Endometrium (tissue), 2 donors: ENCODE results near the gene AQP1.

Experiments
- FAIRE-seq: peaks from 2 replicates; lab custom pipeline; 2012; peaks lifted over from hg19 to GRCh38; lab: Jason Lieb, UNC
- donor health status: control.
- donor health status: control.

The AQP1 gene

DNA sequence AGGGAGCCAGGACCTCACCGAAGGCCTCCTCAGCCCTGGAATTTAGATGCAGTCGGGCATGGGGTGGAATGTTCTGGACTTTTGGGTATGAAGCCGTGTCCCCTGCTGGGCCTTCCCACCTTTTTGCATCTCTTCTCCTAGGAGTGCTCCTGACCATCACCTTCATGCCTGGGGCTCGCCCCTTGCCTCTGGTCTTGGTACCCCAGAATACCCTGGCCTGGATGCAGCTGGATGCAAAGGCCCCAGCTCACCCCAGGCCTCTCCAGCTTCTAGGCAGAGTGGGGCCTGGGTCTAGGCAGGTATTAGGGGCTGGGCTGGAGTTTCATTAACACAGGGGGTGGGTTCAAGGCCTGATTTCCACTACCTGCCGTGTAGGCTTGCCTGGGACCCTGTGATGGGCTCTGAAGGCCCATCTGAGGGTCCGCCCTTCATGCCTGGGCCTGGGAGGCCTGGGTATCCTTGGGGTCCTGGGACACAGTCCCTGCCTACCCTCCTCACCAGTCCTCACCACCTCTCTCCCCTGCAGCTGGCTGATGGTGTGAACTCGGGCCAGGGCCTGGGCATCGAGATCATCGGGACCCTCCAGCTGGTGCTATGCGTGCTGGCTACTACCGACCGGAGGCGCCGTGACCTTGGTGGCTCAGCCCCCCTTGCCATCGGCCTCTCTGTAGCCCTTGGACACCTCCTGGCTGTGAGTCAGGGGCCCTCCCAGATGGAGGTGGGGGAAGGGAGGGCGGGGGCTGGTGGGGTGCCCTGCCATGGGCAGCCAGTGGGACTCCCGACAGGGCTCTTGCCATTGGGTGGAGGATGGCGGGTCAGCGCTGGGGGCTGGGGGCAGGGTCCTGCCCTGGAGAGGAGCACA lies 10.1 kb downstream of the AQP1 start:
- no peak for FAIRE-seq

- no peak for FAIRE-seq
Observed at GRCh38 chr7:30922596-30922995, 10.9 kb downstream of the AQP1 start.

- no peak for FAIRE-seq
Observed at GRCh38 chr7:30923009-30923773, 11.5 kb downstream of the AQP1 start.

- no peak for FAIRE-seq
Observed at GRCh38 chr7:30923774-30924413, 12.2 kb downstream of the AQP1 start.

GRCh38 chr7:30924624-30925023 lies 13.0 kb downstream of the AQP1 start:
- FAIRE-seq: no peak

GRCh38 chr7:30925117-30925516 lies 13.5 kb downstream of the AQP1 start:
- FAIRE-seq: no peak

DNA sequence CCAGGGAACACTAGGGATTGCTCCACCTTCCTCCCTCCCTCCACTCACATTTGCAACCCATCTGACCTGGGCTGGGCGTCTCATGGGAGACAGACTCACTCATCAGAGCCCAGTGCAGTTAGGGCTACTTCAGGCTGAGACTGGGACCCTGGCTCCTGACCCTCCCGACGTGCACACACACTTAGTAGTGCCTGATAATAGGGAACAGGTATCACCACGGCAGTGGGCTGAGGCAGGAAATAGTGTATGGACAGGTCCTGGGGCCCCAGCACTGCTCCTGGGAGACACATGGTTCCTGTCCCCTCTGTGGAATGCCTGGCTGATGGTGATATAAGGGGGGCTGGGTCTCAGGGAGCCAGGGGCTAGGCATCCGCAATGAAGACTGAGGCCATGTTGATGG lies 14.3 kb downstream of the AQP1 start:
- no peak for FAIRE-seq

- FAIRE-seq: no peak
Observed at GRCh38 chr7:30926313-30926712, 14.7 kb downstream of the AQP1 start.

DNA sequence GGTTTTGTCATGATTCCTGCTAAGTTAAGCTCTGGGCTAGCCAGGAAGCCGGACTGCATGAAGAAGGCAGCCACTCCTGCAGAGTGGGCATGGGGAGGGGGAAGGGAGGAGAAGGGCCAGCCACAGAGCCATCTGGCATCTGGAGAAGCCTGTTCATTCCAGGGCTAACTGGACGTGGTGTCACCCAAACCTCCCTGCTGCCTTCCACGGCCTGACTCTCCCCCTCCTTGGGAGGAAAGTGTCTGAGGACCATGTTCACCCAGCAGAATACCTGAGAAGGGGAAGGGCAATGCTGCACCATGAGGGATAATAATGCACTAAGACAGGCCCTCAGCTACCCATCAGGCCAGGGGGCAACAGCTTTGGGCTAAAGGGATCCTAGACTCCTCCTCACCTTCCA lies 15.4 kb downstream of the AQP1 start:
- FAIRE-seq: no peak

- FAIRE-seq: no peak
Observed at GRCh38 chr7:30927559-30927958, 15.9 kb downstream of the AQP1 start.

DNA sequence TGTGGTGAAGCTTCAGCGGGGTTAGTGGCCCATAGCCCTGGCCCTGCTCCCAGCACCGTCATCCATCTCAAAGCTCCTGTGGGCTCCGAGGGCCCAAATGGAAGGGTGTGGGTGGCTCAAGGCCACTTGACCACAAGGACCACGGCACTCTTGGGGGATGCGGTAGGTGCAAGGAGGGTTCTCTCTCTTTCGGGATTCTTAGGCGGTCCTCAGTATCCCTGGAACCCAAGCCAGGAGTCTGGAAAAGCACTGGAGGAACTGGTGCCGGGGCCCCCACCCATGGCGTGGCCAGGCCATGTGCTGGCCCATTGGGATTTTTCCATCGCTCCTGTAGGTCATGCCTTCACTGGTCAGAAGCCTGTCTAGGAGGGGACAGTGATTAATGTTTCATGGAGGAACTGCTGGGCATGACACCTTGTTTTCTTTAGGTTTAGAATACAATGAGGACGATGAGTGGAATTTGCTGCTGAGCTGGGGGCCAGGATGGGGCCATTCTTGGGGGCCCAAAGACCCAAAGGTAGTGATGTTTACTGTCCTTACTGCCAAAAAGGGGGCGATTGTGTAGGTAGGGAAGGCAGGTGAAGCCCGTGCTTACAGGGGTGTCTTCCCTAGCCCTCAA lies 16.7 kb downstream of the AQP1 start:
- no peak for FAIRE-seq

DNA sequence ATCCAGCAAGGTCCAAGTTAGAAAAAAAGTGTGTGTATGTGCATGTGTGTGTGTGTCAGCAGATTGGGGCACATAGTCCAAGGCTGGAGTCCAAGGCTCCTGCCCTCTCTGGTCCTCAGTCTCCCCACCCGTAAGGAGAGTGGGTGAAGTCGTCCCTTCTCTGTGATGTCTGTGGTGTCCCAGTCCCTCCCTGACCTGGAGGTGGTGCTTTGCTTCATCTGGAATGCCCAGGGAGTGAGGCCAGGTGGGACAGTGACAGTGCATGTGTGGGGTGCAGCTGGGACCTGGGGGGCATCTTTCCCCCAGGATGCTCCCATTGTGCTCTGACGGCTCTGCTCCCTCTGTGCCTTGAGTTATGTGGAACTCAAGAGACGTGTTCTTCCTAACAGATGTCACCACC lies 18.0 kb downstream of the AQP1 start:
- no peak for FAIRE-seq

DNA sequence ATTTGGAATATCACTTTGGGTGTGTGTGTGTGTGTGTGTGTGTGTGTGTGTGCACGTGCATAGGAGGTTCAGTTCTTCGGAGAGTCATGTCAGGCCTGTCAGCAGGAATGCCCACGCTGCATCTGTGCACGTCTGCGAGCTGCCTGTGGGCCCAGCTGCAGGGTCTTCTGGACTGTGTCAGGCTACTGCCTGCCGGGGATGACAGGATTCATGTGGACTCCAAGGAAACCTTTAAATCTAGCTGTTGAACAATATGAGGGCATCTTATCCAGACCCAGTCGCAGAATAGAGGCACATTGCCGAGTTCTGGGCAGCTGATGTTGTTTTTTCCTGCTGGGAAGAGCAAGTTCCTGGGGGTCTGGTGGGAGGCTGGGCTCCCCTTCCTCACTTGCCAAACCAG lies 19.0 kb downstream of the AQP1 start:
- no peak for FAIRE-seq

DNA sequence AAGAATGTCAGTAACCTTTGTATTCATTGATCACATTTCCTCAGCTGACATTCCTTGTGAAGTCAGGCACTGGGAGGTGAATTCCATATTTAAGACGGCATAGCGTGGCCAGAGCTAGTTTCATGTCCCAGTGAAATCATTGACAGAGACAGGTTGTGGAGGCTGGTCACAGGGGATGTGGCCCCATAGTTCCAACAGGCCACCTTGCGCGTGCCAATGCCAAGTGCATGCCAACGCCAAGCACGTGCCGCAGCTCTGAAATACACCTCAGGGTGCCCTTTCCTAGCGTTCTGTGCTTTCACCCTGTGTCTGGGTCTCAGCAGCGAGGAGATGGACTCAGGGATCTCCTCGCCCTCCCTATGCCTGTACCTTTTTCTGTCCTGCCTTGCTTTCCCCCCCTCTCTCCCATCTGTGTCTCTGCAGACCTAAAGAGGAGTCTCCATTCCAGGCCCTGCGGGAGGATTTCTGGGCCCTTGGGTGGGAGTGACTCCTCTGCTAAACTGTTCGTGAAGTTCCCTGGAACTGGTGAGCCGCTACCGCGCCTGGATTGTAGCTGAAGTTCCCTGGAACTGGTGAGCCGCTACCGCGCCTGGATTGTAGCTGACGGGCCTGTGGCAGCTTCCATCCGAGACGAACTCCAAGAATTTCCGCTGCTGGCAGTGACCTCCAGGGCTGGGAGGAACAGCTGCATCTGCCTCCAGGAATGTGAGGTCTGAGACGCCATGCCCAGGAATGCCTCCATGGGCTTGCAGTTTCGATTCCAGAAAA lies 19.7 kb downstream of the AQP1 start:
- no peak for FAIRE-seq

DNA sequence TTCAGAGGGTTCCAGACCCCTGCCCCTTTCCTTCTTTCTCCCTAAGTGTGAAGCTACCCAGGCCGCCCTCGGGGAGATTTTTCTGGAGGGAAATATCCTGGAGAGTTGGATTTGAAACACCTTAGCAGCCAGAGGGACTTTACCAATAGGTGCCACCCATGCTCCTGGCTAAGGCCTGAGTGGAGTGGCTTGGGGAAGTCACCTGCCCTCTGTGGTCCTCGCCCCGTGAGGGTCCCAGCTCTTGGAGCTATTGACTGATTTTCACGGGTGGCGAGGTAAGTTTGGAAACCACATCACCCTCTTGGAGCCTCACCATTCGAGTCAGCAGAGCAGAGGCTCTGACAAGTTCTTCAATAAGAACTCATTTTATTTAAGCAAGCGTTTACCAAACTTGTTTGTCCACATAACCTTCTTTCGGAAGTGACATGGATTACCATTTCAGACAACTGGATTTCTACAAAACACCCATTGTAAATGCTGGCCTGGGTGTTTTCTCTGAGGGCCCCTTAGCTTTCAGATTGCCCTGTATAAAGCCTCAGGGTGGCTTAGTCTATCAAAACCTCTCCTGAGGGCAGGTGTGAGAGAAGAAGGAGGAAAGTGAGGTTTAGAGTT lies 20.4 kb downstream of the AQP1 start:
- FAIRE-seq: no peak

- FAIRE-seq: no peak
Observed at GRCh38 chr7:30932562-30932961, 20.9 kb downstream of the AQP1 start.

- FAIRE-seq: no peak
Observed at GRCh38 chr7:30933124-30933974, 21.7 kb downstream of the AQP1 start.

GRCh38 chr7:30934225-30934624 lies 22.6 kb downstream of the AQP1 start:
- FAIRE-seq: no peak

- no peak for FAIRE-seq
Observed at GRCh38 chr7:30934732-30935568, 23.3 kb downstream of the AQP1 start.

GRCh38 chr7:30935569-30935877 lies 23.9 kb downstream of the AQP1 start:
- FAIRE-seq: no peak
